ENCODE results near the gene CNTNAP2. TPM values are rescaled to one million over a fixed set of nuclear protein-coding genes. Genes with fewer than 3 reads are reported as not detected.

Gene CNTNAP2
- total and polyA plus RNA-seq, 8 donors = 0.19 to 18.2 (median 0.56) TPM

GRCh38 chr7:147904219-147904576, 1787.6 kb downstream of the CNTNAP2 start:
- no peaks in the 10 kb centered on the region for H3K36me3 ChIP-seq
- no peaks in the 10 kb centered on the region for H3K4me1 ChIP-seq
- no peaks in the 10 kb centered on the region for H3K27me3 ChIP-seq
- no peak overlapping the region for H3K27ac ChIP-seq
- intact Hi-C loops (cut with DNase I; ENCODE audit: low total_unique reads) = no loop called here
- DNase-seq = no peak
- TF ChIP-seq CTCF (IDR thresholded peaks at IDR 0.05) = no peak
- no peak for TF ChIP-seq POLR2A (IDR thresholded peaks at IDR 0.05)
- no peak for TF ChIP-seq POLR2AphosphoS5 (IDR thresholded peaks at IDR 0.05)
- no peak for TF ChIP-seq EP300 (IDR thresholded peaks at IDR 0.05)
- 38 to 50% (median 44%) methylated on average over 3 of the region's 3 CpGs for WGBS, 5 donors
- H3K9me3 ChIP-seq = no peaks in the 10 kb centered on the region
- H3K4me3 ChIP-seq = no peak overlapping the region

GRCh38 chr7:147909431-147910148, 1793.0 kb downstream of the CNTNAP2 start:
- WGBS, 5 donors = 79 to 84% (median 83%) methylated on average over 10 of the region's 10 CpGs
- Histone ChIP-seq H3K9me3 (no peaks in the 10 kb centered on the region), H3K4me3 (no peak overlapping the region), H3K4me1 (no peaks in the 10 kb centered on the region), H3K27ac (no peak overlapping the region), H3K36me3 (no peaks in the 10 kb centered on the region), H3K27me3 (no peaks in the 10 kb centered on the region)
- TF ChIP-seq POLR2A (IDR thresholded peaks at IDR 0.05) (no peak), CTCF (IDR thresholded peaks at IDR 0.05) (no peak), EP300 (IDR thresholded peaks at IDR 0.05) (no peak), POLR2AphosphoS5 (IDR thresholded peaks at IDR 0.05) (no peak)
- intact Hi-C loops (cut with DNase I; ENCODE audit: low total_unique reads) = no loop called here
- no peak for DNase-seq

GRCh38 chr7:147911201-147911601, 1794.6 kb downstream of the CNTNAP2 start:
- peak in 1 of 2 donors; percentile 56 for DNase-seq
- TF ChIP-seq EP300 (IDR thresholded peaks at IDR 0.05) (no peak), CTCF (IDR thresholded peaks at IDR 0.05) (no peak), POLR2AphosphoS5 (IDR thresholded peaks at IDR 0.05) (no peak), POLR2A (IDR thresholded peaks at IDR 0.05) (no peak)
- 19 to 38% (median 34%) methylated on average over 3 of the region's 3 CpGs for WGBS, 5 donors

GRCh38 chr7:147912291-147912690, 1795.7 kb downstream of the CNTNAP2 start:
- Histone ChIP-seq H3K27ac (no peak overlapping the region), H3K9me3 (no peaks in the 10 kb centered on the region), H3K4me1 (no peaks in the 10 kb centered on the region), H3K36me3 (no peaks in the 10 kb centered on the region), H3K27me3 (no peaks in the 10 kb centered on the region), H3K4me3 (no peak overlapping the region)
- TF ChIP-seq POLR2A (IDR thresholded peaks at IDR 0.05) = no peak
- TF ChIP-seq CTCF (IDR thresholded peaks at IDR 0.05) = no peak
- TF ChIP-seq EP300 (IDR thresholded peaks at IDR 0.05) = no peak
- 55 to 73% (median 67%) methylated on average over 2 of the region's 2 CpGs for WGBS, 5 donors
- peak in 1 of 2 donors; percentile 15 for DNase-seq
- intact Hi-C loops (cut with DNase I; ENCODE audit: low total_unique reads) = no loop called here

More at GRCh38 chr7:147911201-147911601, 1794.6 kb downstream of the CNTNAP2 start:
- H3K36me3 ChIP-seq = no peaks in the 10 kb centered on the region
- no peaks in the 10 kb centered on the region for H3K27me3 ChIP-seq
- intact Hi-C loops (cut with DNase I; ENCODE audit: low total_unique reads) = no loop called here
- no peak overlapping the region for H3K27ac ChIP-seq
- H3K4me1 ChIP-seq = no peaks in the 10 kb centered on the region
- no peaks in the 10 kb centered on the region for H3K9me3 ChIP-seq
- no peak overlapping the region for H3K4me3 ChIP-seq

Data from stomach (tissue), 9 donors.